HG02610 (cell line): ENCODE results near the gene SLC35E2B.
"Not testable (repeated sequence)": the region's sequence is repeated elsewhere in the genome, so short reads cannot be mapped to it uniquely, and the experiment has no call there.

ENCODE experiments used
- ATAC-seq: cut with Tn5 transposase; IDR thresholded peaks from one replicate; pipeline ENCODE4 v1.9.1; 2021; ENCODE audit warnings: mild to moderate bottlenecking, moderate library complexity; ENCODE audit not compliant: unreplicated experiment

SLC35E2B gene

DNA sequence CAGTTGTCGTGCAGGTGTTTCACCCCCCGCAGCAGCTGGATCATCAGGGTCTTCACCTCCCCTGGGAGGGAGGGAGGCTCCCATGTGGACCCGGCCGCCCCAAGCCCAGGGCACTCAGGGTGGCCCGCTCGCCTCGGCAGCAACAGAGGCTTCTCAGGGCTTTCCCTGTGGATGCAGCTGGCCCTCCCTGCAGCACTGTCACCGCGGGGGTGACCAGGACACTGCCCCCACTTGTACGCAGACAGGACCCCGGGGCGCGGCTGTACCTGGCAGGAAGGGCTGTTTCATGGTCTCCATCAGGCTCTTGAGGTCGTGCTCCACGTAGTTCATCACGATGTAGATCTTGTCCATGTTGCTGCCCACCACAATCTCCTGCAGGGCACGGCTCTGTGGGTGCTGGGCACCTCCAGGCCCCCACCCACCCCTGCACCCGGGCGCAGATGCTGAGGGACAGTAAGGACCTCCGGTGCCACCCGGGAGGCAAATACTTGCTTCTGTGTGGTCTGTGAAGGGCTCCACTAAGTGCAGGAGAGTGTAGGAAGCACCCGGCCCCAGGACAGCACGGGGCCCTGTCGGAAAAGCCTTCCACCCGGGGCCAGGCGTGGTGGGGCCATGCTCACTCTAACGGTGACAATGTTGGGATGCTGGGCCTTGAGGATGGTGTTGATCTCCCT lies 11.8 kb upstream of the SLC35E2B start:
- ATAC-seq, result not testable (repeated sequence)

DNA sequence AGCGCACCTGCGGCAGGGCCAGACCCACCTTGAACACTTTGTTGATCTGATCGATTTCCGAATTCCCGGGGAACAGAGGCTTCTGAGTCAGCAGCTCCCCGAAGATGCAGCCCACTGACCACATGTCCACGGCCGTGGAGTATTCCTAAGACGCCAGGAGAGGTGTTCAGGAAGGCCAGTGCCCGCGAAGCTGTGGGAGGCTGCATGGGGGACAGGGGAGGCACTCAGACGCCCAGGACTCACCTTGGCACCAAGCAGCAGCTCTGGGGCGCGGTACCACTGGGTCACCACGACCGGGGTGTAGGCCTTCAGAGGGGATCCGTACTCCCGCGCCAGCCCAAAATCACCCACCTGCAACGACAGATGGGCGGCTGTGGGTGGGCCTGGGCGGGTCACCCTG lies 11.2 kb upstream of the SLC35E2B start:
- no peak for ATAC-seq

DNA sequence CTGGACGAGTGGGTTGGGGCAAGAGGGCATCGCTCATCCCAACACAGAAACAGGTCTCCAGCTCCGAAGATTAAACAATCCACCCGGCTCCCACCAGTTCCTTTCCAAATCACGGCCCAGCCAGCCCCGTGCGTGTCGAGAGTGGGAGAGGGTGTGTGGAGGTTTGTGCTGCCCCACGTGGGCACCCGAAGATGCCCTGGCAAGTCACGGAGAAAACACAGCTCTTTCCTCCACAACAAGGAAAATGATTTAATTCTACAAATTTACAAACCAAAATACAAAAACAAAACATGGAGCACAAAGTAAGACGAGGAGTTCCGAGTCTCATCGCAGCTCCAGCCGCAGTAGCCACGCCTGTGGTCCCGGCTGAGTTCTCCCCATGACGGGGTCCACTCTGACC lies 9.9 kb upstream of the SLC35E2B start:
- not testable (repeated sequence) for ATAC-seq

DNA sequence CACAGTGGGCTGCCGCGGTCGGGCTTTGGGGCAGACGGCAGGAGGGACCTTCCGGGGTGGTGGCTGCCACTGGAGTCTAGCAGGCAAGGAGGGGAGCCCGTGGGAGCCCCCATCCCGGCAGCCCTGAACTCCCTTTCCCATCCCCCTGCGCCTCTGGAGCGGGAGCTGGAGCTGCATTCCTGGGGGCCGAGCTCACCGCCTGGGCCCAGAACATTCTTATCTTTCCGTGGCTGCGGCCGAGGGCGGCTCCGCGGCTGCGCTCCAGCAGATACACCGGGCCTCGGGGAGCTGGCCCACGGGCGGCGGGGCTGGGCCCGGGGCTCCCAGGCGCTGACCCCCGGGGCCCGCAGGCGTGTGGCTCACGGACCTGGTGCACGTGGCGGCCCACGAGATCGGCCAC lies 8.0 kb upstream of the SLC35E2B start:
- ATAC-seq, result not testable (repeated sequence)

DNA sequence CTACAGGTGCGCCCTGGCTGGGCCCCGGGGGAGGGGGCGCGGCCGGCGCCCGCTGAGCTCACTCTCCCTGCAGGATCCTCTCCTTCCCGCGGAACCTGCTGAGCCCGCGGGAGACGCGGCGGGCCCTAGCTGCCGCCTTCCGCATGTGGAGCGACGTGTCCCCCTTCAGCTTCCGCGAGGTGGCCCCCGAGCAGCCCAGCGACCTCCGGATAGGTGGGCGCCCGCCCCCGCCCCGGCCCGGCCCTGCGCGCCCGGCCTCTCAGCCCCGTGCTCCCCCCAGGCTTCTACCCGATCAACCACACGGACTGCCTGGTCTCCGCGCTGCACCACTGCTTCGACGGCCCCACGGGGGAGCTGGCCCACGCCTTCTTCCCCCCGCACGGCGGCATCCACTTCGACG lies 7.5 kb upstream of the SLC35E2B start:
- ATAC-seq, result not testable (repeated sequence)

DNA sequence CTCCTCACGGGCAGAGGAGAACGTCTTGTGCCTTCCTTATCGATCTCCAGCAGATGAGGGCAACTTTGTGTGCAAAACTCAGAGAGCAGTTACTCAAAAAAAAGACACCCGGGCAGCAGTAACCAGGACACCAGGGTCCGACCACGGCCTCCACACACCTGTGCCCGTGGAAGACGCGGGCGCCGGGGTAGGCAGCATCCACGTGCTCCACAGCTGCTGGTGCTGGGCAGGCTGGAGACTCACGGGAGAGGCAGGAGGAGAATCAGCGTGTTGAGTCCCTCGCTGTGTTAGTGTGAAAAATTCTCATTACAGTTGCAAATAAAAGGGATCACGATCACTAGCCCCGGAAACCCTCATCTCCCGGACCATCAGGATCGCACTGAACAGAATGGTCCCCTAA lies 6.5 kb upstream of the SLC35E2B start:
- not testable (repeated sequence) for ATAC-seq

DNA sequence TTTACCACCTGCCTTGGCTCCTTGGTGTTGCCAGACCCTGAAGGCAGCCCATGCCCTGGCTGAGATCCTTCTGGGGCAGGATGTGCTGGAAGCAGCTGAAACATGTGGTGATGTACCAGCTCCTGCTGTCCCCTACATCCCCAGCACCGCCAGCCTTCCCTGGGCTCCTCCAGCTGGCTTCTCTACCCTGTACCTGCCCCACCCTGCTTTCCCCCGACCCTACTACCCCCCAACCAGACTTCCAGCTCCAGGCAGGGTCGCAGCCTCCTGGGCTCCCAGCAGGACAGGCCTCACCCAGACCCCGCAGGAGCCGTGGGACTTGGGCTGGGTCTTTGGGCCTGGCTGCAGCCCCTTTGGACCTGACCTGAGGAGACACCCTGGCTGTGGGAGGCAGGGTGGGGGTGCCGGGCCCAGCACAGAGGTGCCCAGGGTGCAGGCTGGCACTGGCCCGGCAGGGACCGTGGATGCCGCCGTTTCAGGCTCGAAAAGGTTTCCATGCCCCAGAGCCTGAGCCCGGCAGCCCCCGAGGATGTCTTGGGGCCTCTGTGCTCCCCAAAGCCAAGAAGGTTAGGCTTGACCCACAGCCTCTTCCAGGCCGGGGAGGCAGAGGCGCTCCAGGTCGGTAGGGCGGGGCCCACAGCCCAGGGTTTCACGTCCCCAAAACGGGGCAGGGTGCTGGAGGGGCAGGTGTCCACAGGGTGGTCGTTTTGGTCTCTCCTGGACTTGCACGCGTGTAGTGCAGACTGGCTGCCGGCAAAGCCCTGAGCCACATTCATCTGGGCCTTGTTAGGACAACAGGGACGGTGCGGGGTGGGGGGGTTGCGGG lies 5.0 kb upstream of the SLC35E2B start:
- ATAC-seq, result not testable (repeated sequence)

DNA sequence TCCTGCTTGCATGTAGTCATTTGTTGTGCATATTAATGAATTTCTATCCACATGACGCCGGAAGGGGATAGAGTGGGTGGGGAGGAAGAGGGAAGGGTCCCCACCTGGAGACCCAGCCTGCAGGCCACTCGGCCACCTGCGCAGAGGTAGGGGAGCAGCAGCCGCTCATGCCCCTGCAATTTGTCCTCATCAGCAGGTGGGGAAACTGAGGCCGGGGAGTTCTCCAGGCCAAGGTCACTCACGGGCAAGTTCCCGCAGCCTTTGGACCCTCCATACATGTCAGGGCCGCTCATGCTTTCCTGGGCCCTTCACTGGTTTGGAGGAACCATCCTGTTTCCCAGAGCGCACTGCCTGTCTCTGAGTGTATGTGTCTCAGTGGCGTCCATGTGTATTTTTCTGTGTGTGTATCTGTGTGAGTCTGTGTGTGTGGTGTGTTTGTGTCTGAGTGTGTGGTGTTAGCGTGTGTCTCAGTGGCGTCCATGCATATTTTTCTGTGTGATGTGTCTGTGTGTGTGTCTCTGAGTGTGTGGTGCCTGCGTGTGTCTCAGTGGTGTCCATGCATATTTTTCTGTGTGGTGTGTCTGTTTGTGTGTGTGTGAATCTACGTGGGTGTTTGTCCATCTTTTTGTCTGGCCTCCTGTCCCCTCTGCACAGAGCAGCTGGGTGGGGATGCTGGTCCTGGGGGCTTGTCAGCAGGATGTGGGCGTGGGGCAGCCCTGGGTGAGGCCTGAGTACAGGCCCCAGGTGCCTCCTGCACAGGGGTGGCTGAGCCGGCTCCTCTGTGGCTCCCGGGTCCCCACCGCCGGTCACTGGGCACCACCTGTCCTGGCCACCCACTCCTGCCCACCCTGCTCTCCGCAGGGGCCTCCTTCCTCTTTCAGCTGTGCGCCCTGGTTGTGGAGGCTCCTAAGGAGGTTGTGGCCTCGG lies 4.1 kb upstream of the SLC35E2B start:
- ATAC-seq, result not testable (repeated sequence)

DNA sequence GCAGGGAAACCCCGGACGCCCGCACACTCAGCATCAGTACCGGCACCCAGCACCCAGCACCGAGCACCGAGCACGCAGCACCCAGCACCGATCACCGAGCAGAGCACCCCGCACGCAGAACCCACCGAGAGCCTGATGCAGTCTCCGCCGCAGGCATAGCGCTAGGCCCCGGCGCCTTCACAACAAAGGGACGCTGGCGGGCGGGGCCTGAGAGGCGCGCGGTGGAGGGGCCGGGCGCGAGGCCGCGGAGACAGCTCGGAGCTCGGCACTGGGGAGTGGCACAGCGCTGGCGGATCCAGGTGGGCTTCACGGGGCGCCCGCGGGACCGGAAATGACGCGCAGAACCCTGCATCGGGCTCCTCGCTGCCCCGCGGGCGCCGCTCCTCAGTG lies 276 bp downstream of the SLC35E2B start:
- ATAC-seq, result peak; percentile 25

DNA sequence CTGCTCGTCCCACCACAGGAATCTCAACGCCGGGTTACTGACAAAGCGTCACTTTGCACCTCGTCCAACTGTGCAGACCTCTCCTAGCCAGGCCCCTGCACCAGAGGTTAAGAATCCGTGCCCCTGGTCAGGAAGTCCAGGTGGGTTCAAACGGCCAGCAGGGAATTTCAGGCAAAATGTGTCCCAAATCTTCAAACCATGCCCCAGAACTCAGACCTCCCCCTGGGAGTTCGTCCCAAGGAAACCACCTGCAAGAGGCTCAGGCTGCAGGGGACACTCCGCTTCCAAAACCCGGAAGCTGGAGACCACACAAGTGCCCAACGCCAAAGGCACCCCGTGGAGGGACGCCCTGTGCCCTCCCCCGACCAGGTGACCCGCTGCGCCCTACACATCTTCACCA lies 1.2 kb downstream of the SLC35E2B start:
- ATAC-seq, result not testable (repeated sequence)

DNA sequence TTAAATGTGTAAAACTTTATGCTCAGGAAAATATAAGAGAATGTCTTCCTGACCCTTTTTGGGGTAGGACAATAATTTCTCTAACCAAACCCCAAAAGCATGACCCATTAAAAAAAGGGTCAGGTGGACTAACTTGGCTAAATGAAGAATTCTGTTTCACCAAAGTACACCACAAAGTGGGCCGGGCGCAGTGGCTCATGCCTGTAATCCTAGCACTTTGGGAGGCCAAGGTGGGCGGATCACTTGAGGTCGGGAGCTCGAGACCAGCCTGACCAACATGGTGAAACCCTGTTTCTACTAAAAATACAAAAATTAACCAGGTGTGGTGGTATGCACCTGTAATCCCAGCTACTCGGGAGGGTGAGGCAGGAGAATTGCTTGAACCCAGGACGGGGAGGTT lies 3.1 kb downstream of the SLC35E2B start:
- ATAC-seq, result not testable (repeated sequence)

DNA sequence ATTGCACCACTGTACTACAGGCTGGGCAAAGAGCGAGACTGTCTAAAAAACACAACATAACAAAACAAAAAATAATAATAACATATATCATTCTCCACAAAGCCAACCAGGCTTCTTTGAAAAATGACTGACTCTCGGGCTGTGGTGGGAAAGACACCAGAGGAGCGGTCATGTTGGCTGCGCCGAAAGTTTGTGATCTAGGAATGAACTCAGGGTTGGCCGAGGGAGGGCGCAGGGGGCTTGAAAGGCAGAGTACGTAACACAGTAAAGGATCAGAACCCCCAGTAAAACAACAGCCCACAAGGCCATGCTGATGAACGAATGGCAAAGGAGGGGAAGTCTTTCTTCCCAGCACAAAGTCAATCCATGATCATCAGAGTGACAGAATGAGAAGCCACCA lies 4.7 kb downstream of the SLC35E2B start:
- ATAC-seq, result no peak

DNA sequence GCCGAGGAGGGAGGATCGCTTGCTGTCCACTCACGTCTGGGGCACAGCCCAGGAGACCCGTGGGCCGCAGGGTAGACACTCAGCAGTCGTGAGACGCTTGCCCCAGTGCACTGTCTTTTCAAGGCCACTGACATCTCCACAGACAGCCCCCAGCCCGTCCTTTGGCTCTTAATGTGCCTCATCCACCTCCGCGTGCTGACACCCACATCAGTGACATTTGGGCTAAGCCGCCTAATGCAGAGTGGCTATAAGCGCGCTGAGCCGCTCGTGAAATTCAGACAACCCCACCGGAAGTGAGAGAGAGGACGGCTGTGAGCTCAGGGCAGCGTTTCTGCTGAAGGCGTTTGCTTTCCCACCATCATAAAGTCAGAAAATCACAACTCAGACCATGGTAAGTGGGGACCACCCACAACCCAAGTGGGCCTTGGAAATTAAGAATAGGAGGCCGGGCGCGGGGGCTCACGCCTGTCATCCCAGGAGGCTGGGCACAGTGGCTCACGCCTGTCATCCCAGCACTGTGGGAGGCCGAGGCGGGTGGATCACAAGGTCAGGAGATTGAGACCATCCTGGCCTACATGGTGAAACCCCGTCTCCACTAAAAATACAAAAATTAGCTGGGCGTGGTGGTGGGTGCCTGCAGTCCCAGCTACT lies 8.4 kb downstream of the SLC35E2B start:
- no peak for ATAC-seq

DNA sequence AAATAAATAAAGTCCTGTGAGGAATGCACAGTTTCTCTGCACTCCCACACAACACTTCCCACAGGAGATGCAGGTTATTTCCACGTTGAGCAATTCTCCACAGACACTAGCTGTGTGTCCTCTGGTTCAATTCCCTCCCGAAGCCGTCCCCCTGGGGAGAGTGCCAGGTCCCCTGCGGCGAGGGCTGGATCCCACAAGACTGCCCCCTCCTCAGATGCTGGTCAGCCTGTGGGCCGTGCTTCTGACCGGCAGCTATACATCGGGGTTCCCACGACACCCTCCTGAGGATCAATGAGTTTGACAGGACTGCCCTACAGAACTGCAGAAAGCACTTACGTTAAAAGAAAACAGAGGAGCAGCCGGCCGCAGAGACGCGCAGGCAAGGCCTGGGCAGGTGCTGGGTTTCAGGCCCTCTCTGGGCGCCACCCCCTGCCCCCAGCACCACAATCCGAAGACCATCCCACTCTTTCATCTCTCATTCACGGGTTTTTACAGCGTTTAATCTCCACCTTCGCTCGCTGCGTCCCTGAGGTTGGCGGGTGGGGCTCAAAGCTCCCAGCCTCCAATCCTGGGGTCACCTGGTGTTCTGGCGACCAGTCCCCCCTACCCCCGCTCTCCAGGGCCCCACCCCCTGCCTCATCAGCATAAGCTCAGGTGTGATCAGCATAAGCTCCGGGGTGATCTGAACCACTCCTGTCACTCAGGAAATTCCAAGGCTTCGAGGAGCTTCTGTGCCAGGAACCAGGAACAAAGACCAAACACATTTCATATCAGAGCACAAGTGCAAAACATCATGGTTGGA lies 9.3 kb downstream of the SLC35E2B start:
- ATAC-seq, result no peak

DNA sequence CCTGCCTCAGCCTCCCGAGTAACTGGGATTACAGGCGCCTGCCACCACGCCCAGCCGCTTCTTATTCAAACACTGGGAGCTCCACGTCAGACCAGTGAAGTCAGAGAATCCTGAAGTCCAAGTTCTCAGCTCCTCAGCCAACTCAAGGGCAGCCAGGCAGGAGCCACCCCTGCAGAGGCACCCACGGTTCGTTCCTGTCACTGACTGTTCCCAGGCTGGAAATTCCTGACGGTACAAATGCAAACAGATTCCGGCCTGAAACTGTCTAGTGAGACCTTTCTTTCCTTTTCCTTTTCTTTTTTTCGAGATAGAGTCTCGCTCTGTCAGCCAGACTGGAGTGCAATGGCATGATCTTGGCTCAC lies 11.7 kb downstream of the SLC35E2B start:
- ATAC-seq, result no peak

DNA sequence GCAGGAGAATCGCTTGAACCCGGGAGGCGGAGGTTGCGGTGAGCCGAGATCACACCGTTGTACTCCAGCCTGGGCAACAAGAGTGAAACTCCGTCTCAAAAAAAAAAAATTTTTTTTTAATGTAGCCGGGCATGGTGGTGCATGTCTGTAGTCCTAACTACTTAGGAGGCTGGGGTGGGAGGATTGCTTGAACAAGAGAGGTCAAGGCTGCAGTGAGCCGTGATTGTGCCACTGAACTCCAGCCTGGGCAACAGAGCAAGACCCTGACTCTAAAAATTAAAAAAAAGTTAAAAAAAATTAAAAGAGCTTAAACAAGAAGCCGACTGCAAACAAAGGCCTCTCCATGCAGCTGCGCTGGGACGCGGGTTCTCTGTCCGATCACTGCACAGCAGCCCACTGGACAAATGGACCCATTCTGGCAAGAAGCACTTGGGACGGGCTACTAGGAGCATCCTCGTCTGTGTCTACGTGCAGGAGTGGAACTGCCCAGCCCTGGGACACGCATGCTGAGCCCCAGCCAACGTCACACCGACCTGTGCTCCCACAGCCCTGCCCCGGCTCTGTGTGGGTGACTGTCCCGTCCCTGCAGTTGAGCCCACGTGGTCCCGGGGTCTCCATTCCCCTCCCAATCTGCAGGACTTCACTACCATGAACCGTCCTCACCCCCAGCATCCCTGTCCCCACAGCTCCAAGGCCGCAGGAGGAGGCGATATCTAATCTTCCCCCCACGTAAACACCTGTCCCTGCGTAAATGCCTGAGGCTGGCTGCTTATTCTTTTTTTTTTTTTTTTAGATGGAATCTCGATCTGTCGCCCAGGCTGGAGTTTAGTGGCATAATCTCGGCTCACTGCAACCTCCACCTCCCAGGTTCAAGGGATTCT lies 12.3 kb downstream of the SLC35E2B start:
- ATAC-seq, result no peak

DNA sequence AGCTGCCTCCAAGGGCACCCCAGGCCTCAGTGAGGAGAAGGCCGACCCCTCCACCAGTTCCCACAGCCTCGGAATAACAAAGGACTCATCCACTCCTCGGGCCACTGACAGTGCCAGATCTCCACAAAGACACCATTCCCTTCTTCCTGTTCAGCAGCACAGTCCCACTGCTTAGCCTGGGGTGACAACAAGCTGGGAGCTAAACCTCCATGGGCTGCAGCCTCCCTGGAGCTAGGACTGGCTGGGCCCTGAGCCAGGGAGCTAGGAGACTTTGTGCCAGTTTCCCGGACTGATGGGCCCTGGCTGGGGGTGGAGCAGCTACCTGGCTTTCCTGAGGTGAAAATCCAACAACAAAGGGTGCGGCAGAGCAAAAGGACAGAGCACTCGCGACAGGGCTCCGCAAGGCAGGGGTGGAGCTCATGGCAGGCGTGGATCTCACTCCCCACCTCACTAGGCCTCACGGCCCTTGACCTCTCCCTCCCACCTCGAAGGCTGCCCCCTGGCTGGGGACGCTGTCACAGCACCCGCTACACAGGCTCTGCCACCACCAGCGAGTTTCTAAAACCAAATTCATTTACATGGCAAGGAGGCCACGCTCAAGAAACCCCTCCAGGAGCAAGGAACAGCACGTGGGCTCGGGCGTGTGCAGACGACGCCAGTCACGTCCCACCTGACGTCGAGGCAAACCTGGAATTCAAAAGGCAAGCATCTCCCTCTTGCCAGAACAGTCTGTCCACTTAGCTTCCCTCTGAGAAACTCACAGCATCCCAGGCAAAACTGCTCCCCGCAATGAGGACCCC lies 13.8 kb downstream of the SLC35E2B start:
- ATAC-seq, result peak; percentile 4
